Smooth muscle cell (in vitro differentiated cells): ENCODE results near the gene TWSG1. TPM values are rescaled to one million over a fixed set of nuclear protein-coding genes. Genes with fewer than 3 reads are reported as not detected.

Source experiments
- DNase-seq: peaks from one replicate; lab custom pipeline; 2025; ENCODE audit not compliant: unreplicated experiment; lab: John Stamatoyannopoulos, UW
- H2AFZ ChIP-seq: fragments of 200-600 bp; sonication (generic); 2 replicates; pipeline ENCODE4 v1.6.0; 2016; ENCODE audit warnings: antibody characterized with exemption, low read depth, mild to moderate bottlenecking
- H3F3A ChIP-seq: fragments of 200-600 bp; sonication (generic); 2 replicates; pipeline ENCODE4 v1.6.0; 2017; ENCODE audit warnings: antibody characterized with exemption, low read depth
- H3K27ac ChIP-seq: fragments of 200-600 bp; sonication (generic); 2 replicates; pipeline ENCODE4 v1.5.1; 2016; ENCODE audit warnings: low read depth, mild to moderate bottlenecking
- H3K27me3 ChIP-seq: fragments of 200-600 bp; sonication (generic); 2 replicates; pipeline ENCODE4 v1.6.1; 2016; ENCODE audit warnings: low read depth, mild to moderate bottlenecking
- H3K36me3 ChIP-seq: fragments of 200-600 bp; sonication (generic); 2 replicates; pipeline ENCODE4 v1.5.1; 2016; ENCODE audit warnings: low read depth
- H3K4me1 ChIP-seq: fragments of 200-600 bp; sonication (generic); 2 replicates; pipeline ENCODE4 v1.5.1; 2016; ENCODE audit warnings: low read depth
- H3K4me2 ChIP-seq: fragments of 200-600 bp; sonication (generic); 2 replicates; pipeline ENCODE4 v1.6.0; 2016; ENCODE audit warnings: mild to moderate bottlenecking
- H3K4me3 ChIP-seq: fragments of 200-600 bp; sonication (generic); 2 replicates; pipeline ENCODE4 v1.5.1; 2016; ENCODE audit warnings: mild to moderate bottlenecking
- H3K79me2 ChIP-seq: fragments of 200-600 bp; sonication (generic); 2 replicates; pipeline ENCODE4 v1.6.0; 2016; ENCODE audit warnings: low read depth, mild to moderate bottlenecking
- H3K9ac ChIP-seq: fragments of 200-600 bp; sonication (generic); 2 replicates; pipeline ENCODE4 v1.6.0; 2016; ENCODE audit warnings: low read depth
- H3K9me3 ChIP-seq: fragments of 200-600 bp; sonication (generic); replicated peaks from 2 replicates; pipeline ENCODE4 v1.5.1; 2016; ENCODE audit warnings: low read depth
- H4K20me1 ChIP-seq: fragments of 200-600 bp; sonication (generic); 2 replicates; pipeline ENCODE4 v1.6.0; 2016; ENCODE audit warnings: low read depth
- WGBS: methylation state at CpG from one replicate; pipeline ENCODE4 v1.1.7; 2016; ENCODE audit warnings: low lambda C conversion rate; 5-methylcytosine and 5-hydroxymethylcytosine counted together
- polyA plus RNA-seq: library from polyadenylated mRNA; unstranded; fragments of >200 nt; fragmentation: Nextera tagmentation; extraction: Ambion mirVana; gene quantifications from 2 replicates; pipeline ENCODE4 v1.2.1, GENCODE V29; 2016
- total RNA-seq: library from RNA; depleted of rRNA; stranded (reverse); fragments of >200 nt; gene quantifications from 2 replicates; pipeline ENCODE4 v1.2.3, GENCODE V29; 2014
- TF ChIP-seq, protein P1 (sequence below): fragments of 200-600 bp; sonication (generic); IDR thresholded peaks from 2 replicates; pipeline ENCODE4 v1.5.1; 2017; ENCODE audit warnings: borderline replicate concordance, mild to moderate bottlenecking, antibody characterized with exemption; ENCODE audit not compliant: insufficient read depth, poor library complexity, severe bottlenecking

The TWSG1 gene
- total and polyA plus RNA-seq, 2 experiments from 2014 or later: 71.4 to 104 TPM

DNA sequence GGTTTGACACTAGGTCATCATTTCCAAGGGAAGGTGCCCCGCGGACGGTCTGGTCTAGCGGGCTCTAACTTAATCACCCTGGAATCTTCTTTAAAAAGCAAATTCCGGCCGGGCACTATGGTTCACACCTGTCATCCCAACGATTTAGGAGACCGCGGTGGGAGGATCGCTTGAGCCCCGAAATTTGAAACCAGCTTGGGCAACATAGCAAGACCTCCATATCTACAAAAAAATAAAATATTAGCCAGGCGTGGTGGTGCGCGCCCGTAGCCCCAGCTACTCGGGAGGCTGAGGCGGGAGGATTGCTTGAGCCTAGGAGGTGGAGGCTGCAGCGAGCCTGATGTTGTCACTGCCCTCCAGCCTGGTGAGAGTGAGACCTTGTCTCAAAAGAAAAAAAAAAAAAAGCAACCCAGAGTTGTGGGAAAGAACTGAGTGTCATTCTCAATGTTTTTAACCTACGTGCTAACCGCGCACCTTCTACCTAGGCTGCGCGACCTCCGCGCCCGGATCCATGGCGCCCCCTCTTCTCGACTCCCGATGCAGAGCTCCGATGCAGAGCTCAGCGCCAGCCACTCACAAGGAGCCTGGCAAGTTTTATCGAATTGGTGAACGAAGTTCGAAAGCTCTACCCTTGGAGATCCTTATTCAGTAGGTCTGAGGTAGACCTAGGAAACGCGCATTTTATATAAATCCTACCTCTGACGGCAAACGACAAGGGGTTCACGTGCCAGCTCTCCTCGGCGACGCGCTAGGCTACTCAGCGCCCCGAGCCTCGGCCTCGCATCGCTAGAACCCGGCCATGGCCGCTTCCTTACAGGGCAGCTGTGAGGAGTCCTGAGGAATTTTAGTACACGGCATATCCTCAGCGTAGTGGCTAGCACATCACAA lies 888 bp upstream of the TWSG1 start:
- no peaks in the 10 kb centered on the region for H3F3A ChIP-seq
- peaks cover 5% of the 10 kb centered on the region for H3K4me1 ChIP-seq
- 34% methylated on average over 52 of the region's 52 CpGs for WGBS
- no peaks in the 10 kb centered on the region for H3K27me3 ChIP-seq
- peak overlapping the region; percentile 94 for H3K4me3 ChIP-seq
- H3K9ac ChIP-seq: peak overlapping the region; percentile 59
- peak overlapping the region; percentile 84 for H3K4me2 ChIP-seq
- no peaks in the 10 kb centered on the region for H3K9me3 ChIP-seq
- peak overlapping the region; percentile 96 for H2AFZ ChIP-seq
- DNase-seq: no peak
- H3K36me3 ChIP-seq: peaks cover 12% of the 10 kb centered on the region
- peaks cover 19% of the 10 kb centered on the region for H4K20me1 ChIP-seq
- TF ChIP-seq, protein P1, sequence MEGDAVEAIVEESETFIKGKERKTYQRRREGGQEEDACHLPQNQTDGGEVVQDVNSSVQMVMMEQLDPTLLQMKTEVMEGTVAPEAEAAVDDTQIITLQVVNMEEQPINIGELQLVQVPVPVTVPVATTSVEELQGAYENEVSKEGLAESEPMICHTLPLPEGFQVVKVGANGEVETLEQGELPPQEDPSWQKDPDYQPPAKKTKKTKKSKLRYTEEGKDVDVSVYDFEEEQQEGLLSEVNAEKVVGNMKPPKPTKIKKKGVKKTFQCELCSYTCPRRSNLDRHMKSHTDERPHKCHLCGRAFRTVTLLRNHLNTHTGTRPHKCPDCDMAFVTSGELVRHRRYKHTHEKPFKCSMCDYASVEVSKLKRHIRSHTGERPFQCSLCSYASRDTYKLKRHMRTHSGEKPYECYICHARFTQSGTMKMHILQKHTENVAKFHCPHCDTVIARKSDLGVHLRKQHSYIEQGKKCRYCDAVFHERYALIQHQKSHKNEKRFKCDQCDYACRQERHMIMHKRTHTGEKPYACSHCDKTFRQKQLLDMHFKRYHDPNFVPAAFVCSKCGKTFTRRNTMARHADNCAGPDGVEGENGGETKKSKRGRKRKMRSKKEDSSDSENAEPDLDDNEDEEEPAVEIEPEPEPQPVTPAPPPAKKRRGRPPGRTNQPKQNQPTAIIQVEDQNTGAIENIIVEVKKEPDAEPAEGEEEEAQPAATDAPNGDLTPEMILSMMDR: no peak
- H3K27ac ChIP-seq: peak overlapping the region; percentile 63
- H3K79me2 ChIP-seq: peaks cover 38% of the 10 kb centered on the region

DNA sequence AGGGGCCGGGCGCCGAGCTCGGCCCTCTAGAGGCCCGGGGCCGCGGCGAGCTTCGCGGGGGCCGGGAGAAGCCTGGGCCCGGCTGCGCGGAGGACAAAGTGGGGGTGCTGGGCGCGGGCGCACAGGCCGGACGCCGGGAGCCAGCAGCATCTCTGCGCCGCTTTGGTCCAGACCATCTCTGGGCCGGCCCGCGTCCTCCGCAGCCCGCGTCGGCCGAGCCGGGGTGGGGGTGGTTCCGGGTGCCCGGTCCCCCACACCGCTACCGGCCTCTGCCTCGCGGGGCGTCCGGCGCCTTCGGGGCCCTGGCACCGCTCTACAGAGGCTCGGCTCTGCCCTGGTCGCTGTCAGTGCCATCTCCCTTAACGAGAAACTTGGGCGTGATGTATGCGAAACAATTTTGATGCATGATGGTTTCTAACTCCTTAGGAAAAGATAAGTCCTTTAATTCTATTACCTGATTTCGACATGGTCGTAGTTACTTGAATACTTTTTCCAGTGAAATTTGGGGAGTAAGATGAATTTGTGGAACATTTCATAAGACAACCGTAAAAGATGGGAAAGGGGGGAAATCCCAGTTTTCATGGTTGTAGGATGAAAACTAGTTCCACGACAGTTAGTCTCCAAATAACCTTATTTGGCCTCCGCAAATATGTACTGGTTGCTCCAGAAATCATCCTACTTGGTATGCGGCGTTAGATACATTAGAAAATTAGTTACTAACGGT lies 562 bp downstream of the TWSG1 start:
- H3K27ac ChIP-seq: peak overlapping the region; percentile 47
- peaks cover 8% of the 10 kb centered on the region for H3K36me3 ChIP-seq
- peak overlapping the region; percentile 88 for H2AFZ ChIP-seq
- TF ChIP-seq, protein P1: no peak
- peak overlapping the region; percentile 86 for H3K4me2 ChIP-seq
- no peaks in the 10 kb centered on the region for H3F3A ChIP-seq
- H3K27me3 ChIP-seq: no peaks in the 10 kb centered on the region
- H3K4me1 ChIP-seq: peaks cover 5% of the 10 kb centered on the region
- peak overlapping the region; percentile 88 for H3K9ac ChIP-seq
- no peak for DNase-seq
- H4K20me1 ChIP-seq: peaks cover 25% of the 10 kb centered on the region
- H3K4me3 ChIP-seq: peak overlapping the region; percentile 94
- H3K9me3 ChIP-seq: no peaks in the 10 kb centered on the region
- H3K79me2 ChIP-seq: peaks cover 50% of the 10 kb centered on the region
- 5% methylated on average over 40 of the region's 55 CpGs for WGBS

GRCh38 chr18:9335697-9336045 lies 1.1 kb downstream of the TWSG1 start:
- Histone ChIP-seq H3K4me1 (peaks cover 5% of the 10 kb centered on the region), H3K4me3 (peak overlapping the region; percentile 94), H3K4me2 (peak overlapping the region; percentile 86), H3F3A (no peaks in the 10 kb centered on the region), H3K9me3 (no peaks in the 10 kb centered on the region), H3K27me3 (no peaks in the 10 kb centered on the region), H3K79me2 (peaks cover 55% of the 10 kb centered on the region), H4K20me1 (peaks cover 25% of the 10 kb centered on the region), H2AFZ (peak overlapping the region; percentile 88), H3K36me3 (peaks cover 8% of the 10 kb centered on the region), H3K27ac (no peak overlapping the region), H3K9ac (peak overlapping the region; percentile 88)
- 47% methylated on average over 3 of the region's 3 CpGs for WGBS
- TF ChIP-seq, protein P1: no peak
- no peak for DNase-seq
